DOHH2 (cell line): ENCODE data around the gene MRPS2.

Experiments used
- H3F3A ChIP-seq: fragments of 200-600 bp; sonication (generic), shearing (Covaris generic); 2 replicates; pipeline ENCODE4 v1.6.0; 2016; ENCODE audit warnings: antibody characterized with exemption, mild to moderate bottlenecking; ENCODE audit not compliant: control insufficient read depth, insufficient read depth
- H3K27ac ChIP-seq: fragments of 200-600 bp; sonication (generic); 2 replicates; pipeline ENCODE4 v1.5.1; 2014; ENCODE audit warnings: low read depth, mild to moderate bottlenecking, low read length, moderate library complexity
- H3K27me3 ChIP-seq: fragments of 200-600 bp; sonication (generic); 2 replicates; pipeline ENCODE4 v1.6.1; 2014; ENCODE audit warnings: mild to moderate bottlenecking, low read length, mixed read lengths; ENCODE audit not compliant: control insufficient read depth
- H3K36me3 ChIP-seq: fragments of 200-600 bp; sonication (generic); 2 replicates; pipeline ENCODE4 v1.6.1; 2014; ENCODE audit warnings: mild to moderate bottlenecking, low read length, moderate library complexity, mixed read lengths; ENCODE audit not compliant: control insufficient read depth
- H3K4me1 ChIP-seq: fragments of 200-600 bp; sonication (generic); 2 replicates; pipeline ENCODE4 v1.6.1; 2014; ENCODE audit warnings: mild to moderate bottlenecking, low read length, mixed read lengths; ENCODE audit not compliant: control insufficient read depth
- H3K4me2 ChIP-seq: fragments of 200-600 bp; sonication (generic); 2 replicates; pipeline ENCODE4 v1.6.0; 2014; ENCODE audit warnings: mild to moderate bottlenecking, low read length, moderate library complexity
- H3K4me3 ChIP-seq: fragments of 200-600 bp; sonication (generic); 2 replicates; pipeline ENCODE4 v1.5.1; 2014; ENCODE audit warnings: mild to moderate bottlenecking, low read length, mixed read lengths
- H3K79me2 ChIP-seq: fragments of 200-600 bp; sonication (generic); 2 replicates; pipeline ENCODE4 v1.6.1; 2014; ENCODE audit warnings: mild to moderate bottlenecking, low read length, mixed read lengths; ENCODE audit not compliant: control insufficient read depth
- H3K9me2 ChIP-seq: fragments of 200-600 bp; sonication (generic); replicated peaks from 2 replicates; pipeline ENCODE4 v1.6.1; 2014; ENCODE audit warnings: mild to moderate bottlenecking, low read length, mixed read lengths; ENCODE audit not compliant: control insufficient read depth
- H3K9me3 ChIP-seq: fragments of 200-600 bp; sonication (generic); 2 replicates; pipeline ENCODE4 v1.6.1; 2014; ENCODE audit warnings: antibody characterized with exemption, low read length, mixed read lengths; ENCODE audit not compliant: control insufficient read depth, insufficient read depth
- H4K20me1 ChIP-seq: fragments of 200-600 bp; sonication (generic); 2 replicates; pipeline ENCODE4 v1.6.0; 2014; ENCODE audit warnings: low read depth, mild to moderate bottlenecking, antibody characterized with exemption, low read length, moderate library complexity; ENCODE audit not compliant: control insufficient read depth, insufficient read depth
- CTCF ChIP-seq: fragments of 200-600 bp; sonication (generic); IDR thresholded peaks from one replicate; pipeline ENCODE4 v1.5.1; 2014; ENCODE audit warnings: antibody characterized with exemption, mild to moderate bottlenecking, low read depth, low read length; ENCODE audit not compliant: poor library complexity, severe bottlenecking
- EZH2phosphoT487 ChIP-seq: fragments of 200-600 bp; sonication (generic); IDR thresholded peaks from 2 replicates; pipeline ENCODE4 v1.6.1; 2017; ENCODE audit warnings: borderline replicate concordance, mild to moderate bottlenecking, antibody characterized with exemption, low read length, moderate library complexity, mixed read lengths

Gene MRPS2

GRCh38 chr9:135492886-135493669 lies 7.4 kb upstream of the MRPS2 start:
- no peaks in the 10 kb centered on the region for H3F3A ChIP-seq
- H3K79me2 ChIP-seq = no peaks in the 10 kb centered on the region
- H3K9me2 ChIP-seq = no peaks in the 10 kb centered on the region
- H3K27ac ChIP-seq = no peak overlapping the region
- H3K27me3 ChIP-seq = no peaks in the 10 kb centered on the region
- no peaks in the 10 kb centered on the region for H3K36me3 ChIP-seq
- H3K4me3 ChIP-seq = no peak overlapping the region
- H4K20me1 ChIP-seq = no peaks in the 10 kb centered on the region
- no peaks in the 10 kb centered on the region for H3K9me3 ChIP-seq
- no peaks in the 10 kb centered on the region for H3K4me1 ChIP-seq
- no peak for TF ChIP-seq EZH2phosphoT487
- no peak overlapping the region for H3K4me2 ChIP-seq

- Histone ChIP-seq H3K27me3 (peaks cover 9% of the 10 kb centered on the region), H3K4me1 (peaks cover 11% of the 10 kb centered on the region), H3K36me3 (no peaks in the 10 kb centered on the region), H3K4me2 (no peak overlapping the region), H3K27ac (no peak overlapping the region), H3K9me3 (no peaks in the 10 kb centered on the region), H4K20me1 (no peaks in the 10 kb centered on the region), H3F3A (no peaks in the 10 kb centered on the region), H3K9me2 (no peaks in the 10 kb centered on the region), H3K4me3 (no peak overlapping the region), H3K79me2 (no peaks in the 10 kb centered on the region)
- TF ChIP-seq CTCF = no peak
- TF ChIP-seq EZH2phosphoT487 = no peak
Measured at GRCh38 chr9:135494791-135495559, 5.5 kb upstream of the MRPS2 start.

GRCh38 chr9:135498381-135499126 lies 1.9 kb upstream of the MRPS2 start:
- Histone ChIP-seq H3K4me2 (no peak overlapping the region), H3K79me2 (peaks cover 30% of the 10 kb centered on the region)

More at GRCh38 chr9:135498381-135499126, 1.9 kb upstream of the MRPS2 start:
- TF ChIP-seq EZH2phosphoT487 = no peak
- TF ChIP-seq CTCF = no peak
- H3K9me3 ChIP-seq = no peaks in the 10 kb centered on the region
- no peaks in the 10 kb centered on the region for H3K9me2 ChIP-seq
- peaks cover 30% of the 10 kb centered on the region for H3K36me3 ChIP-seq
- peaks cover 10% of the 10 kb centered on the region for H4K20me1 ChIP-seq
- peaks cover 9% of the 10 kb centered on the region for H3K27me3 ChIP-seq
- H3K4me3 ChIP-seq = no peak overlapping the region
- H3F3A ChIP-seq = no peaks in the 10 kb centered on the region
- H3K27ac ChIP-seq = no peak overlapping the region
- peaks cover 25% of the 10 kb centered on the region for H3K4me1 ChIP-seq
